Thyroid gland (tissue), 4 donors: Measurements from ENCODE around the gene SCN11A.

ENCODE experiments used
- CTCF ChIP-seq, 6 experiments: fragments of 200-600 bp in 3 of 6; fragments of 450-650 bp in 3 of 6; sonication (generic) in 3 of 6; IDR thresholded peaks; one replicate each; pipeline ENCODE4 v1.5.1; 2016 to 2019; ENCODE audit warnings: antibody characterized with exemption in 6 of 6, mild to moderate bottlenecking in 2 of 6, inconsistent platforms in 1 of 6, moderate library complexity in 1 of 6
- POLR2A ChIP-seq, 2 donors: fragments of 450-650 bp; IDR thresholded peaks; one replicate each; pipeline ENCODE4 v1.6.1; 2017; ENCODE audit warnings: antibody characterized with exemption in 2 of 2, mild to moderate bottlenecking in 2 of 2, moderate library complexity in 1 of 2

- TF ChIP-seq CTCF (IDR thresholded peaks at IDR 0.05) (no peak), POLR2A (IDR thresholded peaks at IDR 0.05) (no peak)
These were observed 48.7 kb upstream of the SCN11A start for GRCh38 chr3:39100500-39100886.
